EL (cell line): ENCODE data around the gene KRTAP10-8.
"Not testable (repeated sequence)": the region's sequence is repeated elsewhere in the genome, so short reads cannot be mapped to it uniquely, and the experiment has no call there.

Experiments used
- DNase-seq: peaks from one replicate; pipeline ENCODE4 v3.0.0-alpha.2; 2016

KRTAP10-8 gene

GRCh38 chr21:44648557-44649311 lies 36.9 kb downstream of the KRTAP10-8 start:
- DNase-seq, result no peak

GRCh38 chr21:44649521-44650100 lies 37.7 kb downstream of the KRTAP10-8 start:
- DNase-seq, result no peak

GRCh38 chr21:44650265-44650972 lies 38.5 kb downstream of the KRTAP10-8 start:
- no peak for DNase-seq

- no peak for DNase-seq
These were observed 39.2 kb downstream of the KRTAP10-8 start for GRCh38 chr21:44650973-44651675.

- DNase-seq, result no peak
These were observed 41.2 kb downstream of the KRTAP10-8 start for GRCh38 chr21:44653123-44653522.

GRCh38 chr21:44653656-44654575 lies 42.0 kb downstream of the KRTAP10-8 start:
- DNase-seq, result no peak

GRCh38 chr21:44654576-44655175 lies 42.8 kb downstream of the KRTAP10-8 start, which contains the start of gene KRTAP12-4:
KRTAP12-4 (minus strand) TSS chr21:44654659; CDS start chr21:44654614, 45 bp downstream.
- DNase-seq, result no peak

- DNase-seq, result no peak
These were observed 45.0 kb downstream of the KRTAP10-8 start for GRCh38 chr21:44656868-44657267.

- no peak for DNase-seq
These were observed 46.0 kb downstream of the KRTAP10-8 start, which contains the start of gene KRTAP12-3 for GRCh38 chr21:44657635-44658540. KRTAP12-3 (plus strand) TSS chr21:44657932; CDS start chr21:44657980, 48 bp downstream.

- DNase-seq, result no peak
These were observed 46.6 kb downstream of the KRTAP10-8 start for GRCh38 chr21:44658541-44658910.

GRCh38 chr21:44658913-44659595 lies 47.2 kb downstream of the KRTAP10-8 start:
- DNase-seq, result no peak

GRCh38 chr21:44661567-44661966 lies 49.7 kb downstream of the KRTAP10-8 start:
- DNase-seq, result not testable (repeated sequence)
